Ovary (tissue), 9 donors: Measurements from ENCODE around the gene LRP1. TPM values are rescaled to one million over a fixed set of nuclear protein-coding genes. Genes with fewer than 3 reads are reported as not detected.

Source experiments
- DNase-seq, 5 donors: peaks; one replicate each; pipeline ENCODE4 v3.0.0-alpha.2; 2019 to 2020
- H3K27ac ChIP-seq, 2 donors: fragments of 200-600 bp; one replicate each; pipeline versions ENCODE4 v1.5.1 to v1.8.0; 2019 to 2022
- H3K27me3 ChIP-seq: fragments of 200-600 bp; one replicate; pipeline ENCODE4 v1.8.0; 2022
- H3K36me3 ChIP-seq: fragments of 200-600 bp; sonication (generic); one replicate; pipeline ENCODE4 v1.5.1; 2019
- H3K4me1 ChIP-seq: one replicate; pipeline ENCODE4 v1.8.1; 2013; ENCODE audit warnings: mild to moderate bottlenecking, moderate library complexity; ENCODE audit not compliant: insufficient read depth
- H3K4me3 ChIP-seq: fragments of 200-600 bp; sonication (generic); one replicate; pipeline ENCODE4 v1.5.1; 2017
- H3K9me3 ChIP-seq, 2 donors: fragments of 200-600 bp in 1 of 2; sonication (generic) in 1 of 2; one replicate each; pipeline versions ENCODE4 v1.5.1 to v1.8.1; 2013 to 2019; ENCODE audit warnings: mild to moderate bottlenecking in 1 of 2, moderate library complexity in 1 of 2
- EP300 ChIP-seq: sonication (generic); formaldehyde crosslinking; IDR thresholded peaks from one replicate; pipeline ENCODE4 v1.6.1; 2017; ENCODE audit warnings: antibody characterized with exemption
- POLR2A ChIP-seq: fragments of 450-650 bp; IDR thresholded peaks from one replicate; pipeline ENCODE4 v1.6.1; 2017; ENCODE audit warnings: antibody characterized with exemption, mild to moderate bottlenecking, moderate library complexity
- WGBS, 3 donors: extraction: QIAGEN DNeasy Blood & Tissue Kit in 1 of 3; methylation state at CpG; one replicate each; pipeline versions ENCODE4 v1.1.5 to v1.1.7; 2013 to 2017; 5-methylcytosine and 5-hydroxymethylcytosine counted together
- intact Hi-C, 4 donors: fragments of 100-400 bp; cut with DNase I; formaldehyde crosslinking; loops; one replicate each; pipeline versions ENCODE4 v1.11.0 to v1.15.1; 2022 to 2023
- polyA plus RNA-seq, 2 donors: library from polyadenylated mRNA; stranded (reverse); fragments of 200-250 nt in 1 of 2; fragments of 350-450 nt in 1 of 2; fragmentation: Illumina TruSeq in 1 of 2; extraction: RNeasy Lipid Tissue Mini Kit (QIAGEN cat#74804) in 1 of 2; gene quantifications; one replicate each; pipeline ENCODE4 v1.2.3, GENCODE V29; 2013 to 2014
- total RNA-seq, 7 donors: library from RNA; depleted of rRNA in 2 of 7; stranded (reverse); fragments of >200 nt in 2 of 7; fragmentation: NEBNext Ultra II Directional in 3 of 7; extraction: Animal tissue kit (Norgen Biotek cat#: 25700) in 3 of 7; gene quantifications; one replicate each; pipeline versions ENCODE4 v1.1.0 to v1.2.4, GENCODE V29; 2016 to 2023
- TF ChIP-seq, protein P1 (sequence below), 3 donors: fragments of 450-650 bp in 2 of 3; fragments of 200-600 bp in 1 of 3; IDR thresholded peaks; one replicate each; pipeline versions ENCODE4 v1.5.1 to v1.8.0; 2016 to 2022; ENCODE audit warnings: antibody characterized with exemption in 3 of 3, mild to moderate bottlenecking in 1 of 3
- donor health status: DM: no; HTN: no; CAD: no; lungs with moderate emphysema.
- donor health status: DM: no; HTN: no; CAD: no.
- donor health status: Bipolar disorder and iron deficiency.
- donor health status: DM: yes; HTN: yes; CAD: no.
- donor health status: DM: no; HTN: no; CAD: no.
- donor health status: DM: yes; HTN: yes; CAD: no.

Gene LRP1
- total and polyA plus RNA-seq, 9 donors = 76.4 to 640 (median 323) TPM

DNA sequence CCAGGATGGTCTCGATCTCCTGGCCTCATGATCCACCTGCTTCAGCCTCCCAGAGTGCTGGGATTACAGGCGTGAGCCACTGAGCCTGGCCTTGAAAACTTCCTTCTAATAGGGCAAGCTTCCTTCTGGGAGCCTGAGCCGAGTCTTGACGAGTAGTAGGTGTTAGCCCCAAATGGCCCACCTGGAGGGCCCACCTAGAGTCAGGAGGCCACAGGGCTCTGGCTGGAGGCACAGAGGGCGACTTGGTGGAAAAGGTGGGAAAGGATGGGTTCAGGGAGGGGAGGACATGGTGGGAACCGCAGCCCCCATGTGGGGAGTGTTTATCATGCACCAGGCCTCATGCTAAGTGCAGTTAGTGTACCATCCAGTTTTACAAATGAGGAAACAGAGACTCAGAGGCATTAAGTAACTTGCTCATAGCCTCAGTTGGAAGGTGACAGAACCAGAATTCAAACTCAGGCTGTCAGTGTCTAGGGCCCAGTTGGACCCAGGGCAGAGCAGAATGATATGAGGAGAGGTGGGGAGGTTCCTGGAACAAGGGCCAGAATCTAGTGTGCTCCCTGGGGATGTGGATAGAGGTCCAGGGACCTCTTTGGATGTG lies 22.2 kb downstream of the LRP1 start:
- DNase-seq = peak in 1 of 5 donors; percentile 37
- Histone ChIP-seq H3K27ac (peak overlapping the region; percentile 57 to 91), H3K4me1 (peaks cover 59% of the 10 kb centered on the region), H3K36me3 (no peaks in the 10 kb centered on the region), H3K4me3 (no peak overlapping the region), H3K9me3 (no peaks in the 10 kb centered on the region), H3K27me3 (no peaks in the 10 kb centered on the region)
- intact Hi-C loops = no loop called here
- WGBS, 3 donors = 49 to 67% (median 65%) methylated on average over 6 of the region's 6 CpGs
- TF ChIP-seq, protein P1, sequence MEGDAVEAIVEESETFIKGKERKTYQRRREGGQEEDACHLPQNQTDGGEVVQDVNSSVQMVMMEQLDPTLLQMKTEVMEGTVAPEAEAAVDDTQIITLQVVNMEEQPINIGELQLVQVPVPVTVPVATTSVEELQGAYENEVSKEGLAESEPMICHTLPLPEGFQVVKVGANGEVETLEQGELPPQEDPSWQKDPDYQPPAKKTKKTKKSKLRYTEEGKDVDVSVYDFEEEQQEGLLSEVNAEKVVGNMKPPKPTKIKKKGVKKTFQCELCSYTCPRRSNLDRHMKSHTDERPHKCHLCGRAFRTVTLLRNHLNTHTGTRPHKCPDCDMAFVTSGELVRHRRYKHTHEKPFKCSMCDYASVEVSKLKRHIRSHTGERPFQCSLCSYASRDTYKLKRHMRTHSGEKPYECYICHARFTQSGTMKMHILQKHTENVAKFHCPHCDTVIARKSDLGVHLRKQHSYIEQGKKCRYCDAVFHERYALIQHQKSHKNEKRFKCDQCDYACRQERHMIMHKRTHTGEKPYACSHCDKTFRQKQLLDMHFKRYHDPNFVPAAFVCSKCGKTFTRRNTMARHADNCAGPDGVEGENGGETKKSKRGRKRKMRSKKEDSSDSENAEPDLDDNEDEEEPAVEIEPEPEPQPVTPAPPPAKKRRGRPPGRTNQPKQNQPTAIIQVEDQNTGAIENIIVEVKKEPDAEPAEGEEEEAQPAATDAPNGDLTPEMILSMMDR (IDR thresholded peaks at IDR 0.05) = no peak
- TF ChIP-seq POLR2A (no peak), EP300 (no peak)

DNA sequence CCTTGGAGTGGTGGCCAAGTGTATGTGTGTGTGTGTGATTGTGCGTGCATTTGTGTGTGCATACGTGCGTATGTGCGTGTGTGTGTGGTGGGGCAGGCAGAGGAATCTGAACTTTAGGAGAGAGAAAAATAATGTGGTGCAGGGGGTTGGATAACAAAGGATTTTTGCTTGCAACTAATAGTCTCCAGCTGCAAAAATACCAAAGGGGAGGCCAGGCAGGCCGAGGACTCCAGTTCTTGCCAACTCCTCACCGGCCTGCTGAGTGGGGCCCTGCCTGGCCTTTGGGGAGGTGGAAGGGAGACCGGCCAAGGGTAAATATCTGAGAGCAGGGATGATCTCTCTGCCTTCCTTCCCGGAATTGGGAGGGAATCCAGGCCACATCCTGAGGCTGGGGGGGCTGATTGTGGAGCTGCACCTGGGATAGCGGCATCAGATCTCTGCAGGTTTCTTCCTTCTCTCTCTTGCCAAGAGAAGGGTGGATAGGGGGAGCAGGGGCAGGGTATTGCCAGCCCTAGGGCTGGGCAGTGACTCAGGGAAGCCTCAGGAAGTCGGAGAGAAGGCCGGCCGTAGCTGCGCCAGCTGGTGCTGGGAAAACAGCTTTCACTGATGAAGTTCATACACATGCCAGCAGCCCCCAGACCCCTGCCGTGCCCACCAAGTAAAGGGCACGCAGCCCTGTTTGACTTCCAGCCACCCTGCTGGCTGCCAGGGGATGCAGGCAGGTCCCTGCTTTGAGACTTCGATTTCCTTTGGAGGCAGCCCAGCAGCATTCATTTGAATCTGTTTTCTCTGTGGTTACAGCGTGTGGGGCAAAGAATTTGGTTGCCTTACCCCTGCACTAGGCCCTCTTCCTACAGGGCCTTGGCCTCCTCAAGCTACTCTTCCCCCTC lies 23.7 kb downstream of the LRP1 start:
- TF ChIP-seq, protein P1 (IDR thresholded peaks at IDR 0.05) = no peak
- TF ChIP-seq EP300 (no peak), POLR2A (no peak)
- peak overlapping the region; percentile 18 to 91 for H3K27ac ChIP-seq
- H3K27me3 ChIP-seq = no peaks in the 10 kb centered on the region
- H3K4me3 ChIP-seq = no peak overlapping the region
- WGBS, 3 donors = 10 to 12% (median 10%) methylated on average over 17 of the region's 17 CpGs
- peak; percentile 80 to 89 (median 85) for DNase-seq
- intact Hi-C loops = no loop called here
- no peaks in the 10 kb centered on the region for H3K9me3 ChIP-seq
- peaks cover 49% of the 10 kb centered on the region for H3K4me1 ChIP-seq
- no peaks in the 10 kb centered on the region for H3K36me3 ChIP-seq

DNA sequence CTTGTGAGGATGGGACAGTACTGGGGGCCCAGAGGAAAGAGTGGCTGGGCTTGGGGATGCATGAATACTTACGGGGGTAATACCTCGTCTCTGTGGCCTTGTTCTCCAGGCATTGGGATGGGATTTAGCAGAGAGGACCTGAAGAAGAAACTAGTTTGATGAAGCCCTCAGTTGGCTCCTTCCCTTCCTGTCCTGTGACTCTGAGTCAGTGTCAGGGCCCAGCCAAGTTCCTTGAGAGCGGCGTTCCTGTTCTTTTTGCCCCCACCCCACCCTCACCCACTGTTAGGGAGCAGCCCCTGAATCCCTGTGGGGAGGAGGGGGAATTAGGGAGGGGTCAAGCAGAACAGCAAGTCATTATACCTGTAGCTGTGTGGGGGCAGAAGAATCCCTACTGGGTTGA lies 24.4 kb downstream of the LRP1 start:
- Histone ChIP-seq H3K27me3 (no peaks in the 10 kb centered on the region), H3K9me3 (no peaks in the 10 kb centered on the region), H3K4me1 (peaks cover 43% of the 10 kb centered on the region), H3K27ac (peak overlapping the region; percentile 18 to 91), H3K4me3 (no peak overlapping the region), H3K36me3 (no peaks in the 10 kb centered on the region)
- intact Hi-C loops = no loop called here
- peak in 4 of 5 donors; percentile 59 to 79 (median 69) for DNase-seq
- TF ChIP-seq, protein P1 (IDR thresholded peaks at IDR 0.05) = no peak
- no peak for TF ChIP-seq POLR2A
- TF ChIP-seq EP300 = no peak
- 20 to 21% (median 21%) methylated on average over 4 of the region's 4 CpGs for WGBS, 3 donors

DNA sequence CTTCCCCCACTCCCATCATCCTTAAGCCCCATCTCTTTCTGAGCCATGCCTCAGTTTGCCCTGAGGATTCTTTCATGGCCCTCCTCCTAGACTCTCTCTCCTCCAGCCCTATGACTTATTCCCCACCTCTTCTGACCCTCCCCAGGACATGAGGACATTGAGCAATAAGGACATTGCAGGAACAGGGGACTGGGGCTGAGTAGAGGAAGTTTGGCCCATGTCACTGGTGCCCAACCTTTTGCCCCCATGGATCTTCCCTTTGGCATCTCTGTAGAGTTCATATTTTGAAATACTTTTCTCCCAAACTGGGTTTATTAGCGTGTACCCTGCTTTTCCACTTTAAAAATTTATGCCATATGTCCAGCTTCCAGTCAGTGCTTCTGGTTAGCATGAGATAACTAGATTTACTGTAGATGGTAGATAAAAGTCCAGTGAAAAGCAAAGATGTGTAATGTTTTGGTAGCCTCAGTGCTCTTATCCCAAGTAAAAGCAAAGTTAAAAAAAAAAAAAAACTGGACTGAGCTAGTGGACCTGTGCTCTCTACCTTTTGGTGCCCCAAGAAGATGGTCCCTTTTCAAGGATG lies 25.2 kb downstream of the LRP1 start:
- H3K4me3 ChIP-seq = no peak overlapping the region
- DNase-seq = no peak
- no peaks in the 10 kb centered on the region for H3K9me3 ChIP-seq
- intact Hi-C loops = no loop called here
- peaks cover 37% of the 10 kb centered on the region for H3K4me1 ChIP-seq
- H3K27ac ChIP-seq = peak overlapping the region; percentile 18 to 91
- H3K36me3 ChIP-seq = no peaks in the 10 kb centered on the region
- WGBS, 3 donors = 72 to 85% (median 84%) methylated on average over 1 of the region's 1 CpG
- TF ChIP-seq, protein P1 (IDR thresholded peaks at IDR 0.05) = no peak
- TF ChIP-seq POLR2A = no peak
- H3K27me3 ChIP-seq = no peaks in the 10 kb centered on the region
